Esophagus squamous epithelium (tissue), 5 donors: Measurements from ENCODE around the gene TPK1. TPM values are rescaled to one million over a fixed set of nuclear protein-coding genes. Genes with fewer than 3 reads are reported as not detected.

Experiments
- DNase-seq: peaks from one replicate; lab custom pipeline; 2025; lab: John Stamatoyannopoulos, UW
- H3K27ac ChIP-seq, 4 donors: fragments of 200-600 bp; sonication (generic); one replicate each; pipeline ENCODE4 v1.5.1; 2016 to 2019; ENCODE audit warnings: mild to moderate bottlenecking in 1 of 4
- H3K27me3 ChIP-seq, 4 donors: fragments of 200-600 bp; sonication (generic); 1 replicate in 3 of 4; 2 replicates in 1 of 4; pipeline versions ENCODE4 v1.5.1 to v1.6.0; 2017 to 2021; ENCODE audit warnings: antibody characterized with exemption in 1 of 4
- H3K36me3 ChIP-seq, 3 donors: fragments of 200-600 bp; sonication (generic); one replicate each; pipeline ENCODE4 v1.5.1; 2016 to 2019
- H3K4me1 ChIP-seq, 3 donors: fragments of 200-600 bp; sonication (generic); one replicate each; pipeline ENCODE4 v1.5.1; 2017 to 2019
- H3K4me3 ChIP-seq, 4 donors: fragments of 200-600 bp; sonication (generic); 1 replicate in 3 of 4; 2 replicates in 1 of 4; pipeline ENCODE4 v1.5.1; 2016 to 2019; ENCODE audit warnings: mild to moderate bottlenecking in 2 of 4, moderate library complexity in 1 of 4
- H3K9me3 ChIP-seq, 3 donors: fragments of 200-600 bp; sonication (generic); one replicate each; pipeline ENCODE4 v1.5.1; 2016 to 2019
- POLR2A ChIP-seq, 4 donors: fragments of 450-650 bp; IDR thresholded peaks; one replicate each; pipeline ENCODE4 v1.6.1; 2017; ENCODE audit warnings: antibody characterized with exemption in 4 of 4, mild to moderate bottlenecking in 4 of 4, moderate library complexity in 3 of 4
- WGBS, 2 donors: methylation state at CpG; one replicate each; pipeline ENCODE4 v1.1.5; 2018; 5-methylcytosine and 5-hydroxymethylcytosine counted together
- intact Hi-C: fragments of 100-400 bp; cut with DNase I; formaldehyde crosslinking; loops from one replicate; pipeline ENCODE4 v1.15.0; 2022
- total RNA-seq, 4 donors: library from RNA; depleted of rRNA; stranded (reverse); fragments of >200 nt; gene quantifications; one replicate each; pipeline ENCODE4 v1.1.0, GENCODE V29; 2016
- TF ChIP-seq, protein P1 (sequence below), 6 experiments: fragments of 450-650 bp in 4 of 6; fragments of 200-600 bp in 2 of 6; sonication (generic) in 2 of 6; IDR thresholded peaks; one replicate each; pipeline ENCODE4 v1.5.1; 2016 to 2019; ENCODE audit warnings: antibody characterized with exemption in 6 of 6, mild to moderate bottlenecking in 4 of 6, moderate library complexity in 4 of 6
- donor health status: DM: yes; HTN: yes; CAD: no.

TPK1 gene
- total RNA-seq, 4 donors from 2014 or later: 2.3 to 8.4 (median 2.7) TPM

DNA sequence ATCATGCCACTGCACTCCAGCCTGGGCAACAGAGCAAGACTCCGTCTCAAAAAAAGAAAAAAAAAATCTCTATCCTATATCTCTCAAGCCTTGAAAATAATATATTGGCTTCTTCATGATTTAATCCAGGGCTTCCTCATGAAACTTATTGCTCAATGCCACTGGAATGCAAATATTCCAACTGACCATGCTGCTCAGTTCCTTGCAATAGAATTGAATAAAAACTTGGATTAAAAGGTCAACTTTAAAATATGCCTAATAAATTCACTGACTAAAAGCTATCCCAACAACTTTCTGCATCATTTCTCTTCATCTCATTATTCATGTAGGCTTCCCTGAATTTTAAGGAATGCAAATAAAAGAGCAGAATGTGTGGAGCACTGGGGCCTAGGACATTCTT, 390.3 kb downstream of the TPK1 start:
- no peak for TF ChIP-seq POLR2A (IDR thresholded peaks at IDR 0.05)
- TF ChIP-seq, protein P1, sequence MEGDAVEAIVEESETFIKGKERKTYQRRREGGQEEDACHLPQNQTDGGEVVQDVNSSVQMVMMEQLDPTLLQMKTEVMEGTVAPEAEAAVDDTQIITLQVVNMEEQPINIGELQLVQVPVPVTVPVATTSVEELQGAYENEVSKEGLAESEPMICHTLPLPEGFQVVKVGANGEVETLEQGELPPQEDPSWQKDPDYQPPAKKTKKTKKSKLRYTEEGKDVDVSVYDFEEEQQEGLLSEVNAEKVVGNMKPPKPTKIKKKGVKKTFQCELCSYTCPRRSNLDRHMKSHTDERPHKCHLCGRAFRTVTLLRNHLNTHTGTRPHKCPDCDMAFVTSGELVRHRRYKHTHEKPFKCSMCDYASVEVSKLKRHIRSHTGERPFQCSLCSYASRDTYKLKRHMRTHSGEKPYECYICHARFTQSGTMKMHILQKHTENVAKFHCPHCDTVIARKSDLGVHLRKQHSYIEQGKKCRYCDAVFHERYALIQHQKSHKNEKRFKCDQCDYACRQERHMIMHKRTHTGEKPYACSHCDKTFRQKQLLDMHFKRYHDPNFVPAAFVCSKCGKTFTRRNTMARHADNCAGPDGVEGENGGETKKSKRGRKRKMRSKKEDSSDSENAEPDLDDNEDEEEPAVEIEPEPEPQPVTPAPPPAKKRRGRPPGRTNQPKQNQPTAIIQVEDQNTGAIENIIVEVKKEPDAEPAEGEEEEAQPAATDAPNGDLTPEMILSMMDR (IDR thresholded peaks at IDR 0.05): no peak
- H3K9me3 ChIP-seq: no peaks in the 10 kb centered on the region
- intact Hi-C loops: no loop called here
- no peaks in the 10 kb centered on the region for H3K27me3 ChIP-seq
- no peaks in the 10 kb centered on the region for H3K4me1 ChIP-seq
- H3K27ac ChIP-seq: no peak overlapping the region
- H3K36me3 ChIP-seq: no peaks in the 10 kb centered on the region
- WGBS, 2 donors: 68 to 73% methylated on average over 1 of the region's 1 CpG
- H3K4me3 ChIP-seq: no peak overlapping the region
- no peak for DNase-seq

DNA sequence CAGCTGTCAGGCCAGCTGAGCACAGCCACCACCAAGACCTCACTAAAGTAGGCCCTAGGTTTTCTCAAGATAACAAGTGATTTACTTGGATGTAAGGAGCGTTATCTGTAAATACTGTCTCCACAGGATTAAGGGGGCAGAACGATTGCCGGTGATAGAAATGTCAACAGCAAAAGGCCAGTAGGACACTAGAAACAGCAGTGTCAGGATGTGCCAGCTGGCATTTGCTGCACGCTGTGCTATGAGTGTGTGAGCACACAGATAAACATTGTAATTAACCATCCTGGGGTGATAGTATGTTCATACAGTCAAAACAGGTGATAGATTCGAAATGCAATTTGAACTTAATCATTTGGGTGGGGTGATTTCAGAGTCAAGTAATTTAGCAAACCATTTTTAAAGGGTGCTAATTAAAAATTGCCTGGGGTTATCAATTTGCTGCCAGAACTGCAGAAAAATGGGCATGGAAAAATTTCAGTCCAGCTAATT, 396.1 kb downstream of the TPK1 start:
- DNase-seq: no peak
- Histone ChIP-seq H3K27ac (no peak overlapping the region), H3K36me3 (no peaks in the 10 kb centered on the region), H3K4me3 (no peak overlapping the region), H3K9me3 (no peaks in the 10 kb centered on the region), H3K27me3 (no peaks in the 10 kb centered on the region), H3K4me1 (peaks cover 0 to 5% (median 0%) of the 10 kb centered on the region in 3 donors)
- TF ChIP-seq POLR2A (IDR thresholded peaks at IDR 0.05): no peak
- TF ChIP-seq, protein P1 (IDR thresholded peaks at IDR 0.05): no peak
- intact Hi-C loops: no loop called here
- WGBS, 2 donors: 51 to 52% methylated on average over 5 of the region's 5 CpGs

DNA sequence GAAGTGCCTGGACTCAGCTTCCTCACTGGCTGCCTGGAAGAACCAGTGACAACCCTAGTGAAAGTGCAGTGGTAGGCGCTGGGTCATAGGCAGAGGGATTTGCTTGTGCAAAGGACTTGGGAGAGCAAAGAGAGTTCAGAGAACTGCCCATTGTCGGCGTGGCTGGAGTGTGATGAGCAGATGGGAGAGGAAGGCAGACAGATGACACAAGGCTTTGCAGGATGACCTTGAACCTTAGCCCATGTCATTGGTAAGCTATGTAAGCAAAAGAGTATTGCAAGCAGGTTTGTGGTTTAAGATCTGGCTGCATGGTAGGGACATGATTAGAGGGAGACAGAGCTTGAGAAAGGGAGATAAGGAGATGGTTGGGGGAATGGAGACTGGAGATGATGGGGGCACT, 397.1 kb downstream of the TPK1 start:
- DNase-seq: no peak
- peaks cover 0 to 5% (median 0%) of the 10 kb centered on the region in 3 donors for H3K4me1 ChIP-seq
- 88 to 100% methylated on average over 3 of the region's 3 CpGs for WGBS, 2 donors
- no peak overlapping the region for H3K27ac ChIP-seq
- intact Hi-C loops: no loop called here
- H3K27me3 ChIP-seq: no peaks in the 10 kb centered on the region
- H3K36me3 ChIP-seq: no peaks in the 10 kb centered on the region
- H3K4me3 ChIP-seq: no peak overlapping the region
- no peaks in the 10 kb centered on the region for H3K9me3 ChIP-seq
- no peak for TF ChIP-seq POLR2A (IDR thresholded peaks at IDR 0.05)
- TF ChIP-seq, protein P1 (IDR thresholded peaks at IDR 0.05): no peak

DNA sequence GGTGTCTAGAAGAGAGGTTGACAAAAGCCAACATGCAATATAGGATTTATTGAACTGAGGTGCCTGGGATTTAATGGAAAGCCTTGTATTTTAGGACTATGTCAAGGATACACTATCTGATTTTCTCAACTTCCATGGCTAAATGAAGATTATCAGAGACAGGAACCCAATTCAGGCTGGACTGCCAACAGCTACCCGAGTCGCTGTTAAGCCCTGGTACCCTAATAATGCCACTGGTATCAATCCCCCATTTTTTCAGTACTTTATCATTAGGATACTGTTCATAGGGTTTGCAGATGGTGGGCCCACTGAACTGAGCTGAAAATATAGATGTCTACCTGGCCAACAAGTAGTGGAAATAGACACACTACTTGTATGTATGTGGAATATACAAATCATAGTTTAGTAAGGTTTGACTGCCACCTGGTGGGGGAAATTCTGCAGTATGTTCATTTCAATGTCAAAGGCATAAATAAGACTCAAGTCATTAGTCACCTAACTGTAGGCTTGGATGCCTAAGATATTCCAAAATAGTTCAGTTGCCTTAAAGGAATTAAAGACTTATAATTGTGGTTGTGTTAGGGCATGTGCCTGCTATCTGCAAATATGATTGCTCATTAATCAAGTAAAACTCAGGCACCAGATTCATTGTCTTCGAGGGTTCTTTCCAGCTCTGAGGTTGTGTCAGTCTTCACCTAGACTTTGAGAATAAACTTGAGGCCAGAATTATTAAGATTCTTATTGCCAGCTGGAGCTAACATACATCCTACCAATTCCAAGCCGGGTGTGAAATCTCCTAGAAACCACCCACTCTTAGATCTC, 398.3 kb downstream of the TPK1 start:
- Histone ChIP-seq H3K36me3 (no peaks in the 10 kb centered on the region), H3K4me1 (peaks cover 0 to 5% (median 0%) of the 10 kb centered on the region in 3 donors), H3K4me3 (no peak overlapping the region), H3K27me3 (no peaks in the 10 kb centered on the region), H3K9me3 (no peaks in the 10 kb centered on the region), H3K27ac (no peak overlapping the region)
- TF ChIP-seq, protein P1 (IDR thresholded peaks at IDR 0.05): peak; percentile 18 to 81 (median 61)
- no peak for TF ChIP-seq POLR2A (IDR thresholded peaks at IDR 0.05)
- 57 to 67% methylated on average over 4 of the region's 4 CpGs for WGBS, 2 donors
- no peak for DNase-seq
- intact Hi-C loops: no loop called here

DNA sequence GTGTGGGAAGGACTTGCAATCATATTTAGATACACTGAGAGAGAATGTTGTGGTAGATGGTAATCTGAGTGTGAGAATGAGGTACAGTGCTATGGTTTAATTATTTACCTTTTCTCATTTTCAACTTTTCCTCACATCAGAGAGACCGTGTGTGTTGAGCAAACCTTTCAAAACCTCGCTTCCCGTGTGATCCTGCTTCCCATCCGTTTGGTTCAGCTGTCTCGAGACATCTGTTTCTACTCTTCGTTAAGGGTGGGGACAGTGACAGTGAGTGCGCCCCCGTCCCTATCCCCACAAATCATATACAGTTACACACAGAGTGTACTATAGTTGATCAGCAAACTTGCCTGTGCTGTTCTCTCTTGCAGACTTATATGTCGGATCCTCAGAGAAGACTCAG, 399.4 kb downstream of the TPK1 start:
- peaks cover 0 to 5% (median 0%) of the 10 kb centered on the region in 3 donors for H3K4me1 ChIP-seq
- no peaks in the 10 kb centered on the region for H3K36me3 ChIP-seq
- H3K4me3 ChIP-seq: no peak overlapping the region
- 60 to 86% methylated on average over 9 of the region's 9 CpGs for WGBS, 2 donors
- no peaks in the 10 kb centered on the region for H3K9me3 ChIP-seq
- intact Hi-C loops: no loop called here
- no peak for DNase-seq
- TF ChIP-seq POLR2A (IDR thresholded peaks at IDR 0.05): no peak
- TF ChIP-seq, protein P1 (IDR thresholded peaks at IDR 0.05): no peak
- H3K27me3 ChIP-seq: no peaks in the 10 kb centered on the region
- no peak overlapping the region for H3K27ac ChIP-seq
